DND-41 (cell line): ENCODE data around the gene USP36.

ENCODE experiments used
- EZH2 ChIP-seq: IDR thresholded peaks from 3 replicates; pipeline ENCODE4 v1.6.1; 2012; ENCODE audit warnings: borderline replicate concordance, low read depth, mild to moderate bottlenecking, moderate library complexity, low read length, inconsistent platforms; ENCODE audit not compliant: severe bottlenecking
- TF ChIP-seq, protein P1 (sequence below): IDR thresholded peaks from 2 replicates; pipeline ENCODE4 v1.5.1; 2012; ENCODE audit warnings: borderline replicate concordance, low read length, moderate library complexity, mild to moderate bottlenecking; ENCODE audit not compliant: poor library complexity, severe bottlenecking; ENCODE audit errors: extremely low read depth

DNA sequence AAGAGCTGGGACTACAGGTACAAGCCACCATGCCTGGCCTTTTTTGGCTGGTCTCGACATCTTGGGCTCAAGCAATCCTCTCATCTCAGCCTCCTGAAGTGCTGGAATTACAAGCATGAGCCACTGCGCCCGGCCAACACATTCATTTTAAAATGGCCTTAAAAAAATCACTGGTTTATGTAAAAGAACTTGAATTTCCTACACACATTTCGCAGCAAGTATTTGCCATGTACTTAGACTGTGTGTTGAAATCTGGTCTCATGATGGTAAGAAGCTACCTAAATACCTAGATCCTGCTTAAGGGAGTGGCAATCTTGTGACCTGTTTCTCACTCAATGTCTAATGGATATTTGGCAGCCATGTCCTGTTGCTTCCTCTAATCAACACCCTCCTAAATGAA lies 50.1 kb downstream of the USP36 start:
- TF ChIP-seq, protein P1, sequence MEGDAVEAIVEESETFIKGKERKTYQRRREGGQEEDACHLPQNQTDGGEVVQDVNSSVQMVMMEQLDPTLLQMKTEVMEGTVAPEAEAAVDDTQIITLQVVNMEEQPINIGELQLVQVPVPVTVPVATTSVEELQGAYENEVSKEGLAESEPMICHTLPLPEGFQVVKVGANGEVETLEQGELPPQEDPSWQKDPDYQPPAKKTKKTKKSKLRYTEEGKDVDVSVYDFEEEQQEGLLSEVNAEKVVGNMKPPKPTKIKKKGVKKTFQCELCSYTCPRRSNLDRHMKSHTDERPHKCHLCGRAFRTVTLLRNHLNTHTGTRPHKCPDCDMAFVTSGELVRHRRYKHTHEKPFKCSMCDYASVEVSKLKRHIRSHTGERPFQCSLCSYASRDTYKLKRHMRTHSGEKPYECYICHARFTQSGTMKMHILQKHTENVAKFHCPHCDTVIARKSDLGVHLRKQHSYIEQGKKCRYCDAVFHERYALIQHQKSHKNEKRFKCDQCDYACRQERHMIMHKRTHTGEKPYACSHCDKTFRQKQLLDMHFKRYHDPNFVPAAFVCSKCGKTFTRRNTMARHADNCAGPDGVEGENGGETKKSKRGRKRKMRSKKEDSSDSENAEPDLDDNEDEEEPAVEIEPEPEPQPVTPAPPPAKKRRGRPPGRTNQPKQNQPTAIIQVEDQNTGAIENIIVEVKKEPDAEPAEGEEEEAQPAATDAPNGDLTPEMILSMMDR = no peak
- no peak for TF ChIP-seq EZH2
